IPS DF 4.7 (cell line): ENCODE results near the gene ADAM8.
"Not testable (repeated sequence)": the region's sequence is repeated elsewhere in the genome, so short reads cannot be mapped to it uniquely, and the experiment has no call there.

ENCODE experiments used
- DNase-seq: peaks from one replicate; pipeline ENCODE4 v3.0.0-alpha.2; 2013; ENCODE audit warnings: low spot score; ENCODE audit errors: extremely low read depth

Gene ADAM8

DNA sequence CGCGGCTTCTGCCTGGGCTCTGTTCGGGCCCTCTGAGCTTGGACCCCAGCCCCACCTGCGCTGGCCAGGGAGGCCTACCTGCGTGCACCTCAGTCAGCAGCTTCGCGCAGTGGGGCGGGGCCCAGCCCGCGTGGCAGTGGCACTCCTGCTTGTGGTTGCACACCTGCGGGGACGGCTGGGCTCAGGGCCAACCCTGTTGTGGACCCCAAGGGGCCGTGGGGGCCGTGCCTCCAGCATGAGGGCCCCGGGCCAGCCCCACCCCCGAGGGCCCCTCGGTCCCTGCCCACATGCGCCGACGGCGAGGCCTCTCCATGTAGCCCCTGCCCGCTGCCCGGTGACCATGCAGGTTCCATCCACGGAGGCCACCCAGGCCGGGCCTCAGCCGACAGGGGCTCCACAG is 7.3 kb downstream of the ADAM8 start:
- no peak for DNase-seq

- no peak for DNase-seq
Measured at GRCh38 chr10:133268532-133268931, 8.1 kb downstream of the ADAM8 start.

- DNase-seq, result no peak
Measured at GRCh38 chr10:133267829-133268228, 8.8 kb downstream of the ADAM8 start.

DNA sequence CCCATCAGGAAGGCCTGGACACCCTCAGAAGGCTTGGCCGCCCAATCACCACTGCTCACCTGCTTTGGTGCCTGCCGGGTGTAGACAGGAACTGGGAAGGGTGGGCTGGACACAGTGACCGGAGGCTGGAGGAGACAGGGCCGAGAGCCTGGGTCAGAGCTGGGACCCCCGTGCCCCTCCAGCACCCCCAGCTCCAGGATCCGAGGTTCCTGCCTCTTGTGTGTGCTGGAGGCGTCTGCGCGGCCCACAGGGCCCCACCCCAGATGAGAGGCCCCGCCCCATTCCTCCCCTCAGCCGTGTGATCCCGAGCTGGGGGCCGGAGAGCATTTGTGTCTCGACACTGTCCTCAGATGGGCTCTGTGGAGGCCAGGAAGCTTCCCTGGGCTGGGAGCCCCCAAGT is 9.4 kb downstream of the ADAM8 start:
- no peak for DNase-seq

DNA sequence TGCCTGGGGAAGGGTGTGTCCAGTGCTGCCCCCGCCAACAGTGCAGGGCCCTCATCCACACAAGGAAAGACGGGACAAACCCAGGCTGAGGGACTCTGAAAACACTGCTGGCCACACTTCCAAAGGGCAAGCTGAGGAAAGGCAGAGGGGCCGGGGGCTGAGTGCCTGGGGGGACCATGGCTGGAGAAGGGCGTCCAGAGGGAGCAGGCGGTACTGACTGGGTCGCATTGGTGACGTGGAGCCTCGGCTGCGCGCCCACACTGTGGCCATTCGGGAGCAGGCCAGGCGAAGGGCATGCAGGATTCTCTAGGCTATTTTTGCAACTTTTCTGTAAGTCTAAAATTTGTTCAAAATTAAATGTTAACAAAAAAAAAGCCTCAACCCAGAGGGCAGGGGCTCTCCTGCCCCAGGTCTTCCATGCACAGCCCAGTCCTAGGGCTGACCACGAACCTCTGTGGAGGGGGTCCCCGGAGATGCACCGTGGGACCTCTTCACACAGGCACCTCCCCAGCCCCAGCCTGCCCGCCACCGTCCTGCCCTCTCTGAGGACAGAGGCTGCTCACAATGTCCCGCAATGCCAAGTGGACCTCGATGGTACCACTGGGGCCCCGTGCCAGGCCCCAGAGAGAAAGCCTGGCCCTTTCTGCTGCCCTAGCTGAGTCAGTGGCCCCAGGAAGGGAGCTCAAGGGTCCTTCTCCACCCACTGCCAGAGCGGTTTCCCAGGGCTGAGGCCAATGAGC is 10.4 kb downstream of the ADAM8 start:
- no peak for DNase-seq

- DNase-seq, result not testable (repeated sequence)
Measured at GRCh38 chr10:133265052-133265451, 11.6 kb downstream of the ADAM8 start.

- DNase-seq, result no peak
Measured at GRCh38 chr10:133264461-133264860, 12.2 kb downstream of the ADAM8 start.

GRCh38 chr10:133263674-133264073 is 13.0 kb downstream of the ADAM8 start:
- DNase-seq, result no peak

GRCh38 chr10:133262696-133263095 is 14.0 kb downstream of the ADAM8 start:
- DNase-seq, result no peak

GRCh38 chr10:133261726-133262325 is 14.8 kb downstream of the ADAM8 start:
- no peak for DNase-seq

DNA sequence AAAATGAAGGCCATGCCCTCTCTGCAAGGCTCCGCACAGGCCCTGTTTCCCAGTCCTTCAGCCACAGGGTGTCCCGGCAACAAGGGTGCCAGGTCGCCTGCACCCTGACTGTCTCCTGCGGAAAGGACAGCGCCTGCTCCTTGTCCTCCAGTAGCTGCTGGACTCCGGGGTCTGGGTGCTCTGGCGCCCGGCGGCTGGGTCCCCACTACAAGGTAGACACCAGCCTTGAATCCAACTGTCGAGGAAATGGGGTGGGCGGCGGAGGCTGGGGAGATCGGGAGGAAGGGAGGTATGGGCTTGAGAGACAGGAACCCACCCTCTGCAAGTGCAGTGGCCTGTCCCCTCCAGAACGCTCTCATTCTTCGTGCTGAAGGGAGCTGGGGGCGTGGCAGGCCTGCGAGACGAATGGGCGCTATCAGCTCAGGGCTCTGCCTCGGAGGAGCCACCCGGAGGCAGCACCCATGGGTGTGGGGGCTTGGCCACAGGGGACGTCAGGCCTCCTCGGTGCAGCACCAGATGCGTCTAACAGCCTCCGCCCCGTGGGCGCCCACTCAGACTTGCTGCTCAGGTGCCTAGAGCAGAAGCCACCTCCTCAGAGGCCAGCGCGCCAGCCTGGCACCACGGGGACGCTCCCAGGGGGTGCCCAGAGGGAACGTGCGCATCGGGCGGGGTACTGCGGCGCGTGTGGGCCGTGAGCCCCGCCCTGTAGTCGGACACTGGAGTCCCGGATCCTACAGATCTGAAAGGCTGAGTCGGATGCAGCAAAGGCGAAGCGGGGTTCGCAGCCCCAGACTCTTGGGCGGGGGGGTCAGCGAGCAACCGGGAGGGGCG is 15.6 kb downstream of the ADAM8 start:
- DNase-seq, result no peak

GRCh38 chr10:133259602-133259989 is 17.1 kb downstream of the ADAM8 start:
- DNase-seq, result no peak

DNA sequence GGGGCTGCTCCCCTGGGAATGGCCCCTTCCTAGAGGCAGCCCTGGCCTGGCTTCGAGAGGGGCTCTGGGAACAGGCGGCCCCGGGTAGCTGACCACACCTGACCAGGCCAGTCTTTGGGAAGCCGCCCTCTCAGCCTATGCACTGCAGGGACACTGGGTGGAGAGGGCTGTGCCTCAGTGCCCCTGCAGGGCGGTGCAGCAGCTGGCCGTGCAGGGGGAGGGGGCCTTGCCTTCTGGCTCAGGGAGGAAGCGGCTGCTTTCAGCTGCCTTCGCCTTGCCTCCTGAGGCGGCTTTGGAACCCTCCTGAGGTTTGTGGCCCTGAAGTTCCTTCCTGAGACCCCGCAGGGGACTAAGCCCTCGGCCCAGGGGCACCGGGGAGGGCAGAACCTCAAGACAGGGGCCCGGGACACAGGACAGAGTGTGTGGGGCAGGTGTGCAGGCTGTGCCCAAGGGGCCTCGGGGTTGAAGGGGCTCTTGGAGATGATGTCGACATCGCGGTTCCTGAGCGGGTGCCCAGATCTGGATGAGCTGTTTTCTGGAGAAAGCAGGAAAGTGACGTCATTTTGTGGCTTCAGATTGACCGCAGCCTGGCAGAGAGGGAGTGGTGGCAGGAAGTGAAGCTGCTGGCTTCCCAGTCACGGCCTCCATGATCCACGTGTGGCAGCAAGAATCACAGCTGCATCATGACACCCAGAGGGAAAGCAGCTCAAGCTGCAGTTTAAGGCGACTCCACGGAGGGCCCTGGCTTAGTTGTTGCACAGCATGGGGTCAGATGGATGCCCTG is 17.7 kb downstream of the ADAM8 start:
- no peak for DNase-seq

GRCh38 chr10:133258066-133258817 is 18.4 kb downstream of the ADAM8 start:
- DNase-seq, result no peak

GRCh38 chr10:133257489-133258065 is 19.1 kb downstream of the ADAM8 start:
- no peak for DNase-seq

- DNase-seq, result no peak
Measured at GRCh38 chr10:133255323-133255722, 21.3 kb downstream of the ADAM8 start.

DNA sequence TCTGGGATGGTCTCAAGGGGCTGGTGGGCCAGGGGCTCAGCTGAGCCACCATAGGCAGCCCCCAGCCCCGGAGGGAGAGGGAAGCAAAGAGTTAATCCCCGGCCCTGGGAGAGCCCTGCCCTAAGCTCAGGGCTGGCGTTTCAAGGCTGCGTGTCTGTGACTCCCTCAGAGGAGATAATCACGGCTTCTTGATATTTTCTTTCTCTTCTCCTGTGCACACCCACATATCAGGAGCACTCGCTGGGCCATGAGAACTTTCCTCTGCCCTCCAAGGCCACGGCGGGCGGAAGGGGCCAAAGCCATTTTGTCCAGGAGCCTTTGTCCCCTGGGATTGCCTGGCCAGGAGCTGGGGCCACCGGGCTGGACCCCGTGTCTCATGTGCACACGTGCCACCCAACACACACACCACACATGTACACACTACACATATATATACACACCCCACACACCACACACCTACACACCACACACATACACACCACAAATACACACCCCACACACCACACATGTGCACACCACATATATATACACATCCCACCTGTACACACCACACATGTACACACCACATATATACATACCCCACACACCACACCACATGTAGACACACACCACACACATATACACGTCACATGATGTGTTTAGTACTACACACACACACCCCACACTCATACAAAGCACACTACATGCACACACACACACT is 22.1 kb downstream of the ADAM8 start:
- no peak for DNase-seq

DNA sequence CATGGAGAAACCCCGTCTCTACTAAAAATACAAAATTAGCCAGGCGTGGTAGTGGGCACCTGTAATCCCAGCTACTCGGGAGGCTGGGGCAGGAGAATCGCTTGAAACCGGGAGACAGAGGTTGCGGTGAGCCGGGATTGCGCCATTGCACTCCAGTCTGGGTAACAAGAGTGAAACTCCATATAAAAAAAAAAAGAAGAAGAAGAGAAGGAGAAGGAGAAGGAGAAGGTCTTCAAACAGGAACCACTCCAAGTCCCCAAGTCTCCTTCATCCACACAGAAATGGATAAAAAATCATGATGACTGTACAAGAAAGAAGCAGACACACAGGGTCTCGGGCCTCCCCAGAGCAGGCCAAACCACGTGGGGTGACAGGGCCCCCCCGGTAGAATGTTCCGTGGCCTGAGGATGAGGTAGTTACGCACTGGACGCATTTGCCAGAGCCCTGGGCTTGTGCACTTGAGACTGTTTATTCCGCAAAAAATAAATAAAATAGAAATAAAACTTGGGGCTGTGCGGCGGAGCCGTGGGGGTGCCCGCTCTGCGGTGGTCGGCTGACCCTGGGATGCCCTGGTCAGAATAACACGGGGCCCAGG is 23.2 kb downstream of the ADAM8 start:
- no peak for DNase-seq

- no peak for DNase-seq
Measured at GRCh38 chr10:133252223-133252552, 24.5 kb downstream of the ADAM8 start.
